Thyroid gland (tissue), 4 donors: ENCODE results near the gene LYPD6.

Experiments used
- CTCF ChIP-seq, 6 experiments: fragments of 200-600 bp in 3 of 6; fragments of 450-650 bp in 3 of 6; sonication (generic) in 3 of 6; IDR thresholded peaks; one replicate each; pipeline ENCODE4 v1.5.1; 2016 to 2019; ENCODE audit warnings: antibody characterized with exemption in 6 of 6, mild to moderate bottlenecking in 2 of 6, inconsistent platforms in 1 of 6, moderate library complexity in 1 of 6
- POLR2A ChIP-seq, 2 donors: fragments of 450-650 bp; IDR thresholded peaks; one replicate each; pipeline ENCODE4 v1.6.1; 2017; ENCODE audit warnings: antibody characterized with exemption in 2 of 2, mild to moderate bottlenecking in 2 of 2, moderate library complexity in 1 of 2

- TF ChIP-seq POLR2A (IDR thresholded peaks at IDR 0.05) (no peak), CTCF (IDR thresholded peaks at IDR 0.05) (no peak)
Measured at GRCh38 chr2:149383340-149383739, 53.0 kb downstream of the LYPD6 start.
